MG63 (cell line): ENCODE measurements around the gene KCNMB2. TPM values are rescaled to one million over a fixed set of nuclear protein-coding genes. Genes with fewer than 3 reads are reported as not detected.

Source experiments
- DNase-seq: peaks from one replicate; pipeline ENCODE4 v3.0.0-alpha.2; 2020
- H3K27me3 ChIP-seq: fragments of 250-450 bp; sonication (Bioruptor Pico); 2 replicates; pipeline ENCODE4 v1.5.1; 2020; ENCODE audit warnings: mild to moderate bottlenecking, moderate library complexity
- H3K36me3 ChIP-seq: fragments of 250-450 bp; sonication (Bioruptor Pico); 2 replicates; pipeline ENCODE4 v1.5.1; 2020; ENCODE audit warnings: mild to moderate bottlenecking, moderate library complexity
- H3K4me3 ChIP-seq: fragments of 250-450 bp; sonication (Bioruptor Pico); 2 replicates; pipeline ENCODE4 v1.5.1; 2020; ENCODE audit warnings: mild to moderate bottlenecking, moderate library complexity
- H3K9me3 ChIP-seq: fragments of 250-450 bp; sonication (Bioruptor Pico); 2 replicates; pipeline ENCODE4 v1.5.1; 2020; ENCODE audit warnings: mild to moderate bottlenecking, moderate library complexity
- total RNA-seq: library from RNA; depleted of rRNA; stranded (reverse); fragments of >200 nt; shearing (Covaris generic); gene quantifications from 2 replicates; pipeline ENCODE4 v1.2.3, GENCODE V29; 2014; ENCODE audit warnings: low replicate concordance

KCNMB2 gene
- total RNA-seq, 1 experiment from 2014 or later = not detected

GRCh38 chr3:178773358-178773757, 237.1 kb downstream of the KCNMB2 start:
- H3K9me3 ChIP-seq = no peaks in the 10 kb centered on the region
- no peaks in the 10 kb centered on the region for H3K27me3 ChIP-seq
- no peaks in the 10 kb centered on the region for H3K36me3 ChIP-seq
- no peak for DNase-seq
- H3K4me3 ChIP-seq = no peak overlapping the region

GRCh38 chr3:178777718-178778411, 241.6 kb downstream of the KCNMB2 start:
- Histone ChIP-seq H3K27me3 (no peaks in the 10 kb centered on the region), H3K4me3 (no peak overlapping the region), H3K9me3 (no peaks in the 10 kb centered on the region), H3K36me3 (no peaks in the 10 kb centered on the region)
- peak; percentile 55 for DNase-seq

GRCh38 chr3:178778589-178778988, 242.4 kb downstream of the KCNMB2 start:
- H3K4me3 ChIP-seq = no peak overlapping the region
- no peaks in the 10 kb centered on the region for H3K9me3 ChIP-seq
- H3K27me3 ChIP-seq = no peaks in the 10 kb centered on the region
- H3K36me3 ChIP-seq = no peaks in the 10 kb centered on the region
- DNase-seq = no peak

GRCh38 chr3:178785961-178786360, 249.7 kb downstream of the KCNMB2 start:
- Histone ChIP-seq H3K27me3 (no peaks in the 10 kb centered on the region), H3K4me3 (no peak overlapping the region), H3K9me3 (no peaks in the 10 kb centered on the region; the same call in none of the 2 replicates), H3K36me3 (no peaks in the 10 kb centered on the region)
- no peak for DNase-seq

- no peak overlapping the region for H3K4me3 ChIP-seq
- DNase-seq = no peak
- no peaks in the 10 kb centered on the region for H3K36me3 ChIP-seq
- peaks cover 4% of the 10 kb centered on the region for H3K9me3 ChIP-seq
- no peaks in the 10 kb centered on the region for H3K27me3 ChIP-seq
Measured at GRCh38 chr3:178787960-178788359, 251.7 kb downstream of the KCNMB2 start.

GRCh38 chr3:178794711-178795110, 258.5 kb downstream of the KCNMB2 start:
- H3K9me3 ChIP-seq = peaks cover 4% of the 10 kb centered on the region
- DNase-seq = no peak
- H3K4me3 ChIP-seq = no peak overlapping the region
- H3K27me3 ChIP-seq = no peaks in the 10 kb centered on the region
- H3K36me3 ChIP-seq = no peaks in the 10 kb centered on the region

GRCh38 chr3:178795349-178795748, 259.1 kb downstream of the KCNMB2 start:
- no peak for DNase-seq
- Histone ChIP-seq H3K9me3 (peaks cover 4% of the 10 kb centered on the region), H3K36me3 (no peaks in the 10 kb centered on the region), H3K4me3 (no peak overlapping the region), H3K27me3 (no peaks in the 10 kb centered on the region)

GRCh38 chr3:178802259-178802658, 266.0 kb downstream of the KCNMB2 start:
- Histone ChIP-seq H3K27me3 (no peaks in the 10 kb centered on the region), H3K9me3 (no peaks in the 10 kb centered on the region), H3K4me3 (no peak overlapping the region), H3K36me3 (no peaks in the 10 kb centered on the region)
- DNase-seq = no peak

GRCh38 chr3:178802993-178803693, 266.9 kb downstream of the KCNMB2 start:
- Histone ChIP-seq H3K4me3 (no peak overlapping the region), H3K9me3 (no peaks in the 10 kb centered on the region), H3K36me3 (no peaks in the 10 kb centered on the region), H3K27me3 (no peaks in the 10 kb centered on the region)
- DNase-seq = peak; percentile 48

- H3K36me3 ChIP-seq = no peaks in the 10 kb centered on the region
- H3K4me3 ChIP-seq = no peak overlapping the region
- no peak for DNase-seq
- no peaks in the 10 kb centered on the region for H3K27me3 ChIP-seq
- H3K9me3 ChIP-seq = no peaks in the 10 kb centered on the region
Measured at GRCh38 chr3:178804606-178805005, 268.4 kb downstream of the KCNMB2 start.

GRCh38 chr3:178805741-178806140, 269.5 kb downstream of the KCNMB2 start:
- Histone ChIP-seq H3K27me3 (no peaks in the 10 kb centered on the region), H3K4me3 (no peak overlapping the region), H3K9me3 (no peaks in the 10 kb centered on the region), H3K36me3 (no peaks in the 10 kb centered on the region)
- DNase-seq = no peak

GRCh38 chr3:178806651-178807050, 270.4 kb downstream of the KCNMB2 start:
- no peak for DNase-seq
- H3K36me3 ChIP-seq = no peaks in the 10 kb centered on the region
- no peaks in the 10 kb centered on the region for H3K27me3 ChIP-seq
- H3K4me3 ChIP-seq = no peak overlapping the region
- no peaks in the 10 kb centered on the region for H3K9me3 ChIP-seq

- H3K36me3 ChIP-seq = no peaks in the 10 kb centered on the region
- H3K9me3 ChIP-seq = no peaks in the 10 kb centered on the region
- no peaks in the 10 kb centered on the region for H3K27me3 ChIP-seq
- H3K4me3 ChIP-seq = no peak overlapping the region
- no peak for DNase-seq
Measured at GRCh38 chr3:178807694-178808093, 271.5 kb downstream of the KCNMB2 start.

GRCh38 chr3:178808748-178809147, 272.5 kb downstream of the KCNMB2 start:
- no peak for DNase-seq
- Histone ChIP-seq H3K4me3 (no peak overlapping the region), H3K27me3 (no peaks in the 10 kb centered on the region), H3K36me3 (no peaks in the 10 kb centered on the region), H3K9me3 (no peaks in the 10 kb centered on the region)

- Histone ChIP-seq H3K27me3 (no peaks in the 10 kb centered on the region), H3K36me3 (no peaks in the 10 kb centered on the region), H3K9me3 (no peaks in the 10 kb centered on the region), H3K4me3 (no peak overlapping the region)
- no peak for DNase-seq
Measured at GRCh38 chr3:178810181-178810580, 273.9 kb downstream of the KCNMB2 start.

GRCh38 chr3:178822722-178823121, 286.5 kb downstream of the KCNMB2 start:
- DNase-seq = no peak
- no peaks in the 10 kb centered on the region for H3K36me3 ChIP-seq
- no peaks in the 10 kb centered on the region for H3K27me3 ChIP-seq
- no peaks in the 10 kb centered on the region for H3K9me3 ChIP-seq
- no peak overlapping the region for H3K4me3 ChIP-seq

- no peaks in the 10 kb centered on the region for H3K9me3 ChIP-seq
- H3K4me3 ChIP-seq = no peak overlapping the region
- DNase-seq = no peak
- no peaks in the 10 kb centered on the region for H3K27me3 ChIP-seq
- H3K36me3 ChIP-seq = no peaks in the 10 kb centered on the region
Measured at GRCh38 chr3:178823150-178823549, 286.9 kb downstream of the KCNMB2 start.
